Stimulated activated CD4-positive, alpha-beta T cell treated with anti-CD3 and anti-CD28 coated beads, TNF-alpha, amount 100 ng/mL, for 4 hours (primary cell): ENCODE measurements around the gene NHSL2.
"Not testable (repeated sequence)": the region's sequence is repeated elsewhere in the genome, so short reads cannot be mapped to it uniquely, and the experiment has no call there.

ENCODE experiments used
- DNase-seq, 3 experiments: peaks; one replicate each; pipeline ENCODE4 v3.0.0-alpha.2; 2020; ENCODE audit warnings: low read depth in 3 of 3

Gene NHSL2

DNA sequence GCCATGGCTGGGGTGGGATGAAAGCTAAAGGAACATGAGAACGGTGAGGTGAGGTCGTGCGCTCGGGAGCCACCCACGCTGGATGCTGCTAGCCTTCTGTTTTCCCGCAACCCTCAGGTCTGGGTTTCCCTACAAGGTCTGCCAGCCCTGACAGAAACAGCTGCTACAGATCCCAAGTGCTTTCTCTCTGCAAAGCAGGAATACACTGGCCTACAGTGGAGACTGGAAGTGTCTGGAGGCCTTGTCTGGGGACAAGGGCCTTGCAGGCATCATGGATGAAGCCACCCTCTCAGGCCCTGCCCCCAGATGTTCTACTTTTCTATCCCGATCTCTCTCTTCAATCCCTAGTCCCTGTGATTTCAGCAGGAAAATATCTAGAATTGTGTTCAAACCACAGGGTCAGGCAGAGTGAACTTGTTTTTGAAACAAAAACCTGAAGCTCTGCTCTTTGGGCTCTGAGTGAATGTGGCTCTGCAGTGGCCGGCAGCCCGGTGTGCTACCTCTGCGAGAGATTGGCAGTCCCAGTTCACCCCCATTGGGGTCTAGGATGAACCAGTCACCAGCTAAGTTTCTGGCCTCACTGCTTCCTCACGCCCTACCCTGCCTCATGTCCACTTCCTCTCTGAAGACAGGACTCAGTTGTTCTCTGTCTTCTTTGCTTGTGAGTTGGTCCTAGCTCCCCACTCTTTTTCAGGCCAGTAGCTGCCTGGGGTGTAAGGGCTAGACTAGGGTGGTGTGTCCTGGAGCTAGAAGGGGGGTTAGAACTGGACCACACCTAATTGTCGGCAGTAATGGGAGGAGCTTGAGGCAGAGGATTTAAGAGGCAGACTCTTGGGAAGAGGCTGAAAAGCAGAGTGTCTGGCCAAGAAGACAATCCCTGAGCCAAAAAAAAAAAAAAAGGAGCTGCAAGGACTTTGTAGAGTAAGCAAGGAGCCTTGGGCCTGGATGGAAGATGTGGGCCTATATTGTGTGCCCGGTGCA, 131.5 kb downstream of the NHSL2 start:
- DNase-seq = no peak

DNA sequence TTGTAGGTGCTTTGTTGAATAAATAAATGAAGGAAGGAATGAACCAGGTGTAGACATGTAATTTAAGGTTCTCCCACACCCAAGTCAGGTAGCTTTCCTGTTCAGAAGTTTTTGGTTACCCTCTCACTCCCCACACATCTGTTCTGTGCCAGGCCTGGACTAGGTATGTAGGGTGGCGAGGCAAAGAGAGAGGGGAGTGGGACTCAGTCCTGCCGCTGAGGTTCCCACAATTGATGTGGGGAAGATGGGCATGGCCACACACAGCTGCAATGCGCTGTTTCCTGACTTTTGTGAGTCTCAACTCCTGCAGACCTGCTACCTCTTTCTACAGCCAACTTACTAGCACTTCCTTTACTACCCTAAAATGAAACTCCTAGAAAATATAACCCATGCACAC, 132.2 kb downstream of the NHSL2 start:
- DNase-seq = no peak

DNA sequence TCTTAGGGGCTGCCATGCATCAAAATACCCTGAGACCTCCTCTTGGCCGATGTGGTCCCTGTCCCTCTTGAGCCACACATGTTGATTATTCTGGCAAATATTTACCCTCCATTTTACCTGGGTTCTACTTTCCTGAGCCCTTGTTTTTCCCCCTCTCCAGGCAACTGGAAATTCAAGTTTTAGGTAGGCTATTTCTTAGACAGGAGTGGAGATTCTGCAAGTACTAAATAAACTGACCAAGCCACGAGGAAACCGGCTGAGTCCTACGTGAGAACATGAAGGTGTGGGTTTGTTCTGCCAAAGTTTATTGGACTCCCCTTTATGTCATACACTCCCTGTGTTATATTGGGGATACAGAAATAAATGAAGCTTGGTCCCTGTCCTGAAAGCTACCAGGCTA, 133.0 kb downstream of the NHSL2 start:
- DNase-seq = no peak

DNA sequence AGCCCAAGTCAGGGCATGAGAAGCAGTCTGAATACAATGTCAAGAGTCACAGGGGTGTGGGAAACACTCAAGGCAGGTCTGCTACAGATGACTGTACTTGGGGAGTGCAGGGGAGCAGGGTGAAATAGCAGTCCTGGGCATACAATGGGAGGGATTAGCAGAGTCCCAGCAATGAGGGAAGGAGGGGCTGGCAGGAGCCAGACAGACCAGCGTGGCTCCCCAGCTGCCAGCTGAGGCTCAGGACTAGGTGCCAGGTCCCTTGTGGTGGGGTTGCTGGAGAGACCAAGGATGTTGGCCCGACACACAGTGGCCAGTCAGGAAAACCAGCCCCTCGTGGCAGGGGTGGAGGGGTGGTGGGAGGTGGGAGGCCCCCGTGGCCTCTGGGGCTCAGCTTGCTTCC, 134.5 kb downstream of the NHSL2 start:
- no peak for DNase-seq

DNA sequence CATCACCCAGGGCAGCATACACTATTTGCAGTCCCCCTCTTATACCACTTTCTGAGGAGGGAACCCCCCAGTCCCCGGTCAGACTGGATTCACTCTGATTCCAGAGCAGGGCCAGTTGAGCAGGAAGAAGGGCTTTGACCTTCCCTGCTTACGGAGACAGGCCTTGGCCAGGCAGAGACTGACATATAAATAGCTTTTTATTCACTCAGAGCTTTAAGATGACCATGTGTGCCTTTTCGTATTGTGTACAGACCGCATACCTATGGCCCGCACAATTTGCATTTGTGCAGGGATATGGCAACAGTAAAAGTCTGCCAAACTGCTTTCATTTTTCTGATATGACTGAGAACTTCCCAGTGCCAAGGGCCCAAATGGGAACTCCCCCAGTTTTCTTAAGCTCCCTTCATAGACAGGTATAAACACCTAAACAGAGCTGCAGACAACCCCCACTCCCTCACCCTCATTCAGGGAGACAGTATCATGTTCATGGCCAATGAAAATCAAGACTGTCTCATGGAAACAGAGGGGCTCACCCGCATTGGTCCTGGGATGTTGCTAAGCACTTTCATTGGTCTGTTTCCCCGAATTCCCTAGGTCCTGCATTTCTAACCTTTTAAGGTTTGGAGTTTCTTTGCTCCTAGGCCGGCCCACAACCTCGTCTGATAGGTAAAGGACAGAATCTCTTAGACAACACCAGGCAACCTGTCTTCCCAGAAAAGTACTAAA, 135.1 kb downstream of the NHSL2 start:
- DNase-seq = no peak

DNA sequence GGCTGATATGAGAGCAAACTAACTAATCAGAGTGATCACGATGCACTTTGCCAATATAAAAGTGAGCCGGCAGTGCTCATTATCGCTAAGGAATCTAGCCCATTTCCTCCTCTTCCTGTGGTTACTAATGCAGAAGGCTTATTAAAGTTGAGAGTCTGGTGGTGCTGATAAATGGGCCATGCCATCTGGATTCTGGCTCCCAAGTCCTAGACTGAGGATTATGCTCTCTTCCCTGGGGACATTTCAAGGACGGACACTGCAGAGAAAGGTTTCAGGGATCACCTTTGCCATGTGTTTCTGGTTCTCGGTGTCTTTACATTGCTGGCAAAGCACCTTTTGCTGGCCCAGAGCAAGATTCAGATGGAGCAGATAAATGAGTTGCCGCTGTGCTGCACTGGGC, 135.8 kb downstream of the NHSL2 start:
- DNase-seq = no peak

DNA sequence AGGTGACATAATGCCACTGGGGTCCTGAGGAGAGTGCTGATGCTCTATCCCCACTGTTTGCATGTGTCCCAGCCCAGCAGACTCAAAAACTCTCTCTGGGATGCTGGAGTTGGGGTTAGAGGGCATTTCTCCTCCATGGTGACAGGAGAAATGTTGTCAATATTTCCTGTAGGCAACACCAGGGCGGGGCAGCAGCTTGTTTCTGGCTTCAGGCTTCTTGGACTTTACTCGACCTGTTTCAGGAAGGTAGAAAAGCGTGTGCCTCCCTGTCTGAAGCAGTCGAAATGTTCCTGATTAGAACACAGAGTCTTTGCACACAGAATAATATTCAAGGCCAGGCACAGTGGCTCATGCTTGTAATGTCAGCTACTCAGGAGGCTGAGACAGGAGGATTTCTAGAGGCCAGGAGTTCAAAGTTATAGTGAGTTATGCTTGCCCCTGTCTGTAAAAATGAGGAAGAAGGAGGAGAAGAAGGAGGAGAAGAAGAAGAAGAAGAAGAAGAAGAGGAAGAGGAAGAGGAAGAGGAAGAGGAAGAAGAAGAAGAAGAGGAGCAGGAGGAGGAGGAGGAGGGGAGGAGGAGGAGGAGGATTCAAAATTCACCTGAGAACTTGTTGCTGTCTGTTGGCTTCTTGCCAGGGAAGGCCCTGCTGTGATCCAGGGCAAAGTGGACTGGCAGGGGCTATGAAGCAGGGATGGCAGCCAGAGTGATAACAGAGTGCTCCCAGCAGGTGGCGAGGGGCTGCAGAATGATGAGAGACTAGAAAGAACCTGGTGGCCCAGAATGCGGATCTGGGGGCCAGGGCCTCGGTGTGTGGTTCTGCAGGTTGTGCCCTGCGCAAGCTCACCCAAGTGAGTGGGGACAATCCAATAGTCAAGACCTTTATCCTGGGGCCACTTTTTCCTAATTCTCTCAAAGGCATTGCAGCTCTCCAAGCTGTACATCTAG, 138.1 kb downstream of the NHSL2 start:
- no peak for DNase-seq

DNA sequence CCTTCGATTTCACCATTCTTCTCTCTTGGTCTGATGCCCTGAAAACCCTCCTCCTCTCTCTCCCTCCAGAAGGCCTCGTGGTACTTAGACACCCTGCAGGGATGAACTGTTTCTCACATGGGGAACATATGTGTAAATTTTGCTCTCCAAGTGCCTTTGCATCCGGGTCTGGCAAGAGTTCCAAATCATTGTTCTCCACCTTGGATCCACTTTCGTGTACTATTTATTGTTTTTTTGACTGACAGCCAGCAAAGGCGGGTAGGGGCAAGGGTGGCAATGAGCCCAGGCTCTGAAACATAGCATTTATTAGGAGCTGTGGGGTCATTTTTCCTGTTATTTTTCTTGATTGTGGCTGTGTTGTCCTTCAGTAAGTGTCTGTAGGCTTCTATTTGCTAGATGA, 139.4 kb downstream of the NHSL2 start:
- DNase-seq = no peak

DNA sequence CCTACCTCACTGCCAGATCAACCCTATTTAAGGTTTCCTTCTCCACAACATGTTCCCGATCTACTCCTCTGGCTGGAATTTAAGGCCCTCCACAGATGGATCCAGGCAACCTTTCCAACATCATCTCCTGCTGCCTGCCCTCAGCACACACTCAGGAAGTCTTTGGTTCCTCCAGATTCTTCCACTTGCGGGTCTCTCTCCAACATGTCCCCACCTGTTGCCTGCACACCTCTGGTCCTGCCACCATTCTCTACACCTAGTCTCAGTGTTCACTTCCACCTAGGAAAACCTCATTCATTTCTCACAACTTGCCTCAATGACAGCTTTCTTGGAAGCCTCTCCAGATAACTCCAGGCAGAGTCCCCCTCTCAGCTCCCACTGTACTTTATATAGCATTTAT, 140.9 kb downstream of the NHSL2 start:
- DNase-seq = no peak

DNA sequence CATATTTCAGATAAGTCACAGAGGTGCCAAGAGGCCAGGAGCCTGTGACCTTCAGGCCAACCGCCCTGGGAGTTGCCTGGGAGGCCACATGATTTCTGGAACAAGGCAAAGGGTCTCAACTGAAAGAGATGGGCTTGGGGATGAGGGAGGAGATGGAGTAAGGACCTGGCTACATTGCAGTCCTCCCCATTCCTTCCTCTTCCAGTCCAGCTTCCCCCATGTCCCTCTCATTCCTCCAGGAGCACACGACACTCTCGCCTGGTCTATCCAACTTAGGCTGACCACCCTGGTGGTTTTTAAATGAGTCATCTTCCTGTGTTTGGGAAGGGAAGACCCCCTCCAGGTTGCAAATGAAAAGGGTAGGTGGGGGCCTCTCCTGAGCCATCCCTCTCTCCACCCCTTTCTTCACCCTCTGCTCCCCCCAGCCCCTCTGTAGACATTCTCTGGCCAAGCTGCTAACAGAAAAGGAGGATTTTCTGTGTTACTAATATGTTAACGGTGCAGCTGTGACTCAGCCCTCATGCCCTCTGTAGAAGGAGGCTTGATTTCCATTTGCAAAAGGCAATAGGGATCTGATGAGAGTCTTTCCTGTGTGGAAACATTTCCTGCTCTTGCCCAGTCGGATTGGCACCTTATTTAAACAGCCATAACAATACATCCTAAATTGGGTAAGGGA, 141.9 kb downstream of the NHSL2 start:
- no peak for DNase-seq

DNA sequence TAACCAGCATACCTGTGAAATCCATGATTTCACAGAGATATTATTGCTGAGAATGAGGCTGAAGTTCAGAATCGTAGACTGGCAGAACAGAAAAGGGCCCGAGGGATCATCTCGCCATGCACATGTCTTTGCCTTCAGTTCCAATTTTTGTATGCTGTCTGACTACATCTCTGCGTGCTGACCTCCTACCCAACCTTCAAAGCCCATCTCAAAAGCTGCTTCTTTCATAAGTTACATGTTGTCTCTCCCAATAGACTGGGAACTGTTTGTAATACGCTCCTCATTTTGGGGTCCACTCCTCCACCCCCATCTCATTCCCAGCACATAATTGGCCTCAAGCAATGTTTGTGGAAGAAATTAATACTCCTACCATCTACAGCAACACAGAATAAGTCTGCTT, 142.9 kb downstream of the NHSL2 start:
- DNase-seq = no peak

DNA sequence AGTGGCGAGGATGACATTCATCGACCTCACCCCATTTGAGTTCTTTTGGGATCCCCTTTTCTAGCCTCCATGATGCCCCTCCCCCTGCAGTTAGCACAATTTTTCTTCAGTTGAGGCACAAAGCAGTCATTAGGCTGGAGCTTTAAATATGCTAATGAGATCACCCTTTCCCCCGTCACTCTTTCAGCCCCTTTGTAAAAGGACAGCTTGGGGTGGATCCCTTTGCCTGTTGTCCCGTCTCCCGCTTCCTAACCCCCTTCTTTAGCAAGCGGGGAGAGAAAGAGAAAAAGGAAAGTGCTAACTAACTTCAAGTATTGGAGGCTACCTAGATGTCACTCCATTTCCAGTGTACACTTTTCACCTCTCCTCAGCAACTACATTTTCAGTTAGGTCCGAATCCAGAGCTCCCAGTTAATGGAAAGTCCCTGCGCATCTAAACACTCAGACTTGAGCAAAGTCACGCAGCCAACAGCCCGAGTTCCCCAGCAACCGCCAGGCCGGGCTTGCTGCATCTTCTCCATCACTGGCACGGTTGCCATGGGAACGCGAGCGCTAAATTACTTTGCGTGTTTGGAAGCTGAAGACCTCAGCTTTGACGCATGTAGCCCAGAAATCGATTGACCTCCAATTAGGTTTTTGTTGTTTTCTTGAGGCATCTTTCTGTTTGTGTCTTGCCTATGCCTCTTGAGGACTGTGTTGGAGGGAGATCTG, 144.3 kb downstream of the NHSL2 start:
- no peak for DNase-seq

DNA sequence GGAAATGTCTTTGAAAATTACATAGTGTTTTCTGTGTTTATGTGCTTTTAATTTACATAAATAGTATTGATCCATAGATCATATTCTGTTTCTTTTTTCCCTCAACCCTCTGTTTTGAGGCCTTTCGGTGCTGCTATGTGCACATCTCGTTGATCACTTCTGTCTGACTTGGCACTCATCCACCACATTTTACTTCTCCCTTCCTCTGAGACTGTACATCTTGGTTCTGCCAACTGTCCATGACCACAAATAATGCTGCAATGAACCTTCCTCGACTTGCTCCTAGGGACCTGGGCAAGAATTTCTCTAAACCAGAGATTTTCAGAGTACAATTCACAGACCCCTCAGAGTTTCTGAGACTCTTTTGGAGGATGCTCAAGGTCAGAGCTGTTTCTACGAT, 146.7 kb downstream of the NHSL2 start:
- DNase-seq = no peak

DNA sequence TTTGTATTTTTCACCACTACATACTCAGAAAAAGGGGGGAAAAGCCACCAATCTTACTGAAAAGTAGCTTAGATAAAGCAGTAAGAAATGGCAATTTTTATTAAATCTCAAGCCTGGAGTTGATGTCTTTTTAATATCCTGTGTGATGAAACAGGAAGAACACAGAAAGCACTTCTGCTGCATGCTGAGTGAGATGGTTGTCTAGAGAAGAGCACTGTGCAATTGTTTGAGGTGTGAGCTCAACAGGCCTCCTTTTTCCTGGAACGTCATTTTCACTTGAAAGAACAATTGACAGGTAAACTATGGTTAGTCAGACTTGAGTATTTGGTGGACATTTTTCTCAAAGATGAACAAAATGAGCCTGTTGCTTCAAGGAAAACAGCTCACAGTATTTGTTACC, 147.2 kb downstream of the NHSL2 start:
- DNase-seq = no peak

DNA sequence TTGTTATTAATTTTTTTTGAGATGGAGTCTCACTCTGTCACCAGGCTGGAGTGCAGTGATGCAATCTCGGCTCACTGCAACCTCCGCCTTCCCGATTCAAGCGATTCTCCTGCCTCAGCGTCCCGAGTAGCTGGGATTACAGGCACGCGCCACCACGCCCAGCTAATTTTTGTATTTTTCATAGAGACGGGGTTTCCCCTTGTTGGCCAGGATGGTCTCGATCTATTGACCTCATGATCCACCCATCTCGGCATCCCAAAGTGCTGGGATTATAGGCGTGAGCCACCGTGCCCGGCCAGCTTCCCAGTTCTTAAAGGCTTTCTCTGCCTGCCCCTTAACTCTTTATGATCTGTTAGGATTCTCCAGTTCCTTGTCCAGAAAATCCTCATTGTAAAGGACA, 147.7 kb downstream of the NHSL2 start:
- not testable (repeated sequence) for DNase-seq

DNA sequence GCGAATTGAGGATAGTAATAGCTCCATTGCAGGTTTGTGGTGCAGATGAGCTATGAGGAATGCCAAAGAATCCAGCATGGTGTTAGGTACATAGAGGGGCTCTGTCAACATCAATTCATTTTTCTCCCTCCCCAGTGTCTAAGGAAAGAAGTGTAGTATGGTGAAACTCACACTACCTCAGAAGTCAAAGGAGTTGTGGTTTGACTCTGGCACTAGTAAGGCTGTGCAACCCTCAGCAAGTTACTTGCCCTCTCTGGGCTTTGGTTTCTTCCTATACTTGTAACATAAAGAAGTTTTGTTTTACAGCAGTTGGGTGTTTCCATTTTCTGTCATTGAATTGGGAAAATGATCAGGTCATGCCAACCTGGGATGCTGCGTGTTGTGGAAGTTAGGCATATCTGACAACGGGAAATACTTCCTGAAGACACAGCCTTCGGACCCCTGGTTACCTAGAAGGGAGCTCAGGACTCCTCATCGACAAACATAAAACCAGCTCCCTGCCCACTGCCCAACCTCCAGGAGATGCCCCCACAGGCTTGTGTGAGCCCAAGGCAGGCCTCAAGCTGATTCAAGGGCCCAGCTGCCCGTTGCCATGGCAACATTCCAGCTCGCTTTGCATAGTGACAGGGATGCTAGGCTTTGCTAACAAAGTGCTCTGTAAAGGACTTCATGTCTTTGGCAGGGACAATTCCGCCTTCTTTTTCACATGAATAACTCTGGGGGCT, 149.7 kb downstream of the NHSL2 start:
- no peak for DNase-seq

DNA sequence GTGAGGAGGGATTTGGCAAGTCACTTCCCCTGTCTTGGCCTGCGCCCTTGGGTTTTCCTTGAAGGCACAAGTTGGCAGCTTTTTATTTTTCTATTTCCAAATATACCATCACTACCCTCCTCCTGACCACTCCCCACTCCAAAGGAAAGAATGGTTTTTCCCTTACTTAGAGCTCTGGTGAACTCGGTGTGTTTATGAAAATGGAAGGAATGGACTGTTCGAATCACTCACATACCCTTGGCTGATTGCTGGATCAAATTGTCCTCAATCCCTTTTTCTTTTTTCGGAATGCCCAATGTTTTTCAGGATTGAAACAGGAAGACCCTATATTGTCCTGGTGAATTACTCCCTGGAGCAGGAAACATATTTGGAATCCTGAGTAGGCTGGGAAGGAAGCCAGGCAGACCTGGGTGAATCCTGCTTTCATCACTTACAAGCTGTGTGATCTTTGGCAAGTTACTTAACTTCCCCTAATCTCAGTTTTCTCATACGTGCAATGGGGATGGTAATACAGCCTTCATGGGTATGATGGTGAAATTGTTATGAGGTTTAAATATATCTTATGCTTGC, 150.4 kb downstream of the NHSL2 start:
- DNase-seq = no peak

DNA sequence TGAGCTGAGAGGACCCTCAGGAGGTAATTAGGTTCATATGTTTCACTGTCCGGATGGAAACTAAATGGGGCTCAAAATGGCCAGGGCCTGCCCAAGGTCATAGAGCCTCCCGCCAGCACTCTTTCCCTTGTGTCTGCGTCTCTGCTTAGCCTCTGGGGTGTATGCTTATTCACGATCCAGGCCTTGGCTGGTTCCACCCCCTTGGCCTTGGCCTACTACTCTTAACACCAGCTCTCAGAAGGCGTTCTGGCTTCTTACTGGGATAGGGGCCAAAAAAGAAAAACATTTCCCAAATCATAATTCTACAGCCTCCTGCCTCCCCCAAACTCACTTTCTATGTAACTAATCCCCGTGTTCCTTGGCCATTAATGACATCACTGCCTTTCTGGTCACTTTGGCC, 152.3 kb downstream of the NHSL2 start:
- no peak for DNase-seq

DNA sequence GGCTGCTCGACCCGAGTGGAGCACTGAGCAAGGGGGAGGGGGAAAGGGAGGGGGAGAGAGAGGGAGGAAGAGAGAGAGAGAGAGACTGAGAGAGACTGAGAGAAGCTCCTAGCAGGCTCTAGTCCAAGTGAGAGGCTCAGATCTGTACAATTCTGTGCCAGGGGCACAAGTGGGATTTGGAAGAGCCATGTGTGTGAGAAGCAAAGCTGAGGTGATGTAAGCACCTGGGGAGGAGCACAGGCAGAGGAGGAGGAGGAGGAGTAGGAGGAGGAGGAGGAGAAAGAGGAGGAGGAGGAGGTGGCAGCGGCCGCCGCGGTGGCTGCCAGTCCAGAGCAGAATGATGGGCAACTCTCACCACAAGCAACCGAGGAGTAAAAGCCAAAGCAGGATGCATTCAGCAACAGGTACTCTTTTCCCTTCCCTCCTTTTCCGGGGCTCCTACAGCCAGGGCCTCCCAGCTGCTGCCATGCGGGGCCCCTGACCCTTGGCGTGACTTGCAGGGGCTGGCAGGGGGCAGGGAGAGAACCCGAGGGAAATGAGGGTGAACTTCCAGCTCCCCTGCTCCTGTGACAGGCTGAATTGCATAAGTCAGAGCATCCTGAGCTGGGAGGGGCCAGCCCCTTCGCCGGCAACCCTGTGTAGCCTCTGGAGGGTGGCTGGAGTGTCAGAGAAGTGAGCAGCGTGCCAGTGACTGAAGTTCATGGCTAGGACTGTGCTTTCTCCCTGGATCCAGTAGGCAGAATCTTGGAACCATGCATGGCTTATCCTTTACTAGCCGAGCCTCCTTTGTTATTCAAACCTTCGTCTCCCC, 158.9 kb downstream of the NHSL2 start:
- no peak for DNase-seq
